ENCODE data around the gene RTL9. TPM values are rescaled to one million over a fixed set of nuclear protein-coding genes. Genes with fewer than 3 reads are reported as not detected.

RTL9 gene
- total RNA-seq, 1 experiment from 2014 or later: 0.29 TPM

- peaks cover 48% of the 10 kb centered on the region for H3K79me2 ChIP-seq (ENCODE audit: low read length)
- peak within 1 kb of the TSS; percentile 80 for H3K4me3 ChIP-seq (ENCODE audit: low read length)
- no peaks in the 10 kb centered on the region for H3K9me2 ChIP-seq (replicated peaks; ENCODE audit: low read length)
- peaks cover 25% of the 10 kb centered on the region for H4K20me1 ChIP-seq (ENCODE audit: low read length)
- H2AFZ ChIP-seq (ENCODE audit: low read length): peak within 1 kb of the TSS; percentile 94
- intact Hi-C loops (cut with micrococcal nuclease): loop anchor here (2.0 to 5.0 kb wide), 4 partner anchors 36 to 157 kb away; no protein-coding TSS in a partner anchor
- ATAC-seq (peak; percentile 74), DNase-seq (peak; percentile 85)
- H3K36me3 ChIP-seq (ENCODE audit: low read depth, low read length): no peaks in the 10 kb centered on the region
- TSS peak; percentile 94 for BruUV-seq (replicated peaks)
- H3K27ac ChIP-seq (ENCODE audit: low read length): peak within 1 kb of the TSS; percentile 73
- POLR2A ChIA-PET (ENCODE audit: unreplicated experiment): interaction anchor here (0.6 to 1.0 kb wide), 3 partner anchors 27 to 111 kb away, joined by 3 to 4 read pairs (median 3); no protein-coding TSS in a partner anchor
- no peaks in the 10 kb centered on the region for H3K9me3 ChIP-seq (ENCODE audit: low read length)
- peaks cover 29% of the 10 kb centered on the region for H3K4me1 ChIP-seq (ENCODE audit: insufficient read depth, low read length)
- TF ChIP-seq CTCF (conservative IDR thresholded peaks at IDR 0.05; ENCODE audit: low read depth, low read length): no peak
- no peak for TF ChIP-seq EZH2 (IDR thresholded peaks at IDR 0.05; ENCODE audit: low read length, unreplicated experiment)
- no peak for TF ChIP-seq EZH2phosphoT487 (IDR thresholded peaks at IDR 0.05; ENCODE audit: borderline replicate concordance, low read length)
- H3K9ac ChIP-seq (ENCODE audit: low read length): peak within 1 kb of the TSS; percentile 92
- H3K4me2 ChIP-seq (ENCODE audit: low read length): peak within 1 kb of the TSS; percentile 90
- CTCF ChIA-PET: interaction anchor here (1.6 kb wide), 1 partner anchor 108 kb away, joined by 5 read pairs; no protein-coding TSS in a partner anchor
- no peaks in the 10 kb centered on the region for H3F3A ChIP-seq (ENCODE audit: low read length, unreplicated experiment)
- no peaks in the 10 kb centered on the region for H3K27me3 ChIP-seq (ENCODE audit: low read length)
These were observed 40.6 kb upstream of the RTL9 start, which contains the start of gene AMMECR1 for GRCh38 chrX:110317820-110318663. Gene AMMECR1 (minus strand): TSS chrX:110318085. CDS start chrX:110318071, 14 bp downstream.

GRCh38 chrX:110318664-110318968, 40.0 kb upstream of the RTL9 start:
- no peaks in the 10 kb centered on the region for H3K27me3 ChIP-seq (ENCODE audit: low read length)
- no peaks in the 10 kb centered on the region for H3K9me3 ChIP-seq (ENCODE audit: low read length)
- POLR2A ChIA-PET (ENCODE audit: unreplicated experiment): no interaction called here
- no peaks in the 10 kb centered on the region for H3F3A ChIP-seq (ENCODE audit: low read length, unreplicated experiment)
- H3K79me2 ChIP-seq (ENCODE audit: low read length): peaks cover 42% of the 10 kb centered on the region
- BruUV-seq (replicated peaks): no TSS peak
- CTCF ChIA-PET: interaction anchor here (1.6 kb wide), 1 partner anchor 108 kb away, joined by 5 read pairs; no protein-coding TSS in a partner anchor
- peak overlapping the region; percentile 94 for H2AFZ ChIP-seq (ENCODE audit: low read length)
- H3K27ac ChIP-seq (ENCODE audit: low read length): peak overlapping the region; percentile 73
- peak overlapping the region; percentile 90 for H3K4me2 ChIP-seq (ENCODE audit: low read length)
- no peaks in the 10 kb centered on the region for H3K36me3 ChIP-seq (ENCODE audit: low read depth, low read length)
- peaks cover 31% of the 10 kb centered on the region for H3K4me1 ChIP-seq (ENCODE audit: insufficient read depth, low read length)
- TF ChIP-seq EZH2phosphoT487 (IDR thresholded peaks at IDR 0.05; ENCODE audit: borderline replicate concordance, low read length): no peak
- TF ChIP-seq CTCF (conservative IDR thresholded peaks at IDR 0.05; ENCODE audit: low read depth, low read length): no peak
- TF ChIP-seq EZH2 (IDR thresholded peaks at IDR 0.05; ENCODE audit: low read length, unreplicated experiment): no peak
- intact Hi-C loops (cut with micrococcal nuclease): loop anchor here (2.0 to 5.0 kb wide), 3 partner anchors 36 to 158 kb away; no protein-coding TSS in a partner anchor
- DNase-seq (peak; percentile 43), ATAC-seq (peak; percentile 52)
- H4K20me1 ChIP-seq (ENCODE audit: low read length): peaks cover 24% of the 10 kb centered on the region
- H3K9ac ChIP-seq (ENCODE audit: low read length): peak overlapping the region; percentile 83
- peak overlapping the region; percentile 80 for H3K4me3 ChIP-seq (ENCODE audit: low read length)
- H3K9me2 ChIP-seq (replicated peaks; ENCODE audit: low read length): no peaks in the 10 kb centered on the region

Data from PC-3 (cell line).